NCI-H1048 (cell line): Measurements from ENCODE around the gene XKR3.
"Not testable (repeated sequence)": the region's sequence is repeated elsewhere in the genome, so short reads cannot be mapped to it uniquely, and the experiment has no call there.

Experiments
- DNase-seq: peaks from one replicate; lab custom pipeline; 2025; lab: John Stamatoyannopoulos, UW

XKR3 gene

DNA sequence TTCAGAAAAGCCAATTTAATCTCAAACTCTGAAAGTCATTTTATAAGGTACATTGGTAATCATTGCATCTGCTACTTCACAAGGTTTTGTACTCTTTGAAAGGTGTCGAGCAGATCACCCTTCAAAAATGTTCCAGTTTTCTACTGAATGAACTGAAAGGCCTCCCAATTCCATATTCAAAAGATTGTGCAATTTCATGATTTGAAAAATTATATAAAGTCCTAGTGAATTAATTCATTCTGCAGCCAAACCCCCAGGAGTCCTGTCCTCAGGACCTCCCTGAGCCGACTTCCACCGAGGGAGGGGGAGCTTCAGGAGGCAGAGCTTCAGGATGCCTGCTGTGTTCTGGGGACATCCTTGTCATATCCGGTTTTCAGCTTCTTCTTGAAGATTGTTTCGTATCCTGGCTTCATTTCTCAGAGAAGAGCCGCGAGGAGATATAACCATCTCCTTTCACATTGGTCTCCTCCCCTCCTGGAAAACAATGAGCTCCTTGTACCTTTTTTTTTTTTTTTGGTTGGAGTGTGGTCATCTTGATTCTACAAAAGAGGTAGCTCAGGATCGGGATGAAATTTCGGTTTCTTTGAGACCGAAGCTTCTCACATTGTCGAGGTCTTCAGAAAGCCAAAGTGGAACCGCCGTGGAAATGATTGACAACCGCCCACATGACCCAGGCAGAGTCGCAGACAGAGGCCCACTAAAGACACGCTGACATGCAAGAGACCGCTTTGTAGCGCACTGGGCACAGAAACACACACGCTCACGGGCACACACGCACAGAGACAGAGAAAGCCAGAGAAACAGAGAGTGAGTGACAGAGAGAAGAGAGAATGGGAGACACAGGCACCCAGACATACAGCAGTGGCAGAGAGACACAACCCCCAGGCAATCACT lies 77.7 kb downstream of the XKR3 start:
- not testable (repeated sequence) for DNase-seq

DNA sequence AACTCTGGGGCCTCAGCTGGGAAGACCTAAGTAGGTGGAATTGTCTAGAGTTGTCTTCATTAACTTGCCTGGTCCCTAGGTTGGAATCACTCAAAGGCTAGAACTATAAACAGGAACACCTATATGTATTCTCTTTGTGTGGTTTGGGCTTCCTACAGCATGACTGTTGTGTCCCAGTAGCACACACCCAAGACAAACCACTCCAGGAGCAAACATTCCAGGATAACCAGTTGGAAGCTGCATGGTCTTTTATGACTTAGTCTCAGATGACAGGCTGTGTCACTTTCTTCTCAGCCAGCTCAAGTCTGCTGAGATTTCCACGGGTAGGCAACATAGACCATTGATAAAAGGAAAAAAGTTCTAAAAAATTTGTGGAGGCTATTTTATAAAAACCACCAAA lies 90.9 kb downstream of the XKR3 start:
- DNase-seq, result not testable (repeated sequence)
